Adrenal gland (tissue), 12 donors: ENCODE results near the gene MDP1. TPM values are rescaled to one million over a fixed set of nuclear protein-coding genes. Genes with fewer than 3 reads are reported as not detected.

Experiments
- DNase-seq, 7 donors: peaks; one replicate each; pipeline ENCODE4 v3.0.0-alpha.2; 2019 to 2020
- H3K27ac ChIP-seq, 5 donors: fragments of 200-600 bp; sonication (generic) in 4 of 5; 1 replicate in 3 of 5; 2 replicates in 2 of 5; pipeline versions ENCODE4 v1.5.1 to v1.8.0; 2016 to 2020; ENCODE audit warnings: mild to moderate bottlenecking in 1 of 5
- H3K27me3 ChIP-seq: fragments of 200-600 bp; 2 replicates; pipeline ENCODE4 v1.8.0; 2021
- H3K36me3 ChIP-seq, 2 donors: fragments of 200-600 bp; replicated peaks in 1 of 2; 1 replicate in 1 of 2; 2 replicates in 1 of 2; pipeline versions ENCODE4 v1.5.1 to v1.8.0; 2018 to 2022
- H3K4me1 ChIP-seq, 2 donors: fragments of 200-600 bp; replicated peaks in 1 of 2; 1 replicate in 1 of 2; 2 replicates in 1 of 2; pipeline versions ENCODE4 v1.5.1 to v1.8.0; 2018 to 2021
- H3K4me3 ChIP-seq, 4 donors: fragments of 200-600 bp; sonication (generic) in 3 of 4; one replicate each; pipeline ENCODE4 v1.5.1; 2016 to 2018
- H3K9me3 ChIP-seq, 3 donors: fragments of 200-600 bp; sonication (generic) in 1 of 3; replicated peaks in 1 of 3; 1 replicate in 2 of 3; 2 replicates in 1 of 3; pipeline versions ENCODE4 v1.5.1 to v1.8.0; 2016 to 2021
- POLR2A ChIP-seq, 2 donors: fragments of 450-650 bp; IDR thresholded peaks; one replicate each; pipeline ENCODE4 v1.6.1; 2017; ENCODE audit warnings: antibody characterized with exemption in 2 of 2, mild to moderate bottlenecking in 2 of 2, moderate library complexity in 1 of 2
- WGBS, 4 donors: extraction: QIAGEN DNeasy Blood & Tissue Kit in 2 of 4; methylation state at CpG; one replicate each; pipeline versions ENCODE4 v1.1.5 to v1.1.7; 2013 to 2017; 5-methylcytosine and 5-hydroxymethylcytosine counted together
- intact Hi-C, 2 donors: fragments of 100-400 bp; cut with DNase I; formaldehyde crosslinking; loops; one replicate each; pipeline versions ENCODE4 v1.14.1 to v1.15.0; 2022 to 2023
- polyA plus RNA-seq, 3 donors: library from polyadenylated mRNA; stranded (reverse); fragments of 200-250 nt in 2 of 3; fragments of 350-450 nt in 1 of 3; fragmentation: Illumina TruSeq in 1 of 3; extraction: RNeasy Lipid Tissue Mini Kit (QIAGEN cat#74804) in 1 of 3; gene quantifications; one replicate each; pipeline ENCODE4 v1.2.3, GENCODE V29; 2013 to 2014
- total RNA-seq, 9 donors: library from RNA; depleted of rRNA in 4 of 9; stranded (reverse); fragments of >200 nt in 4 of 9; fragments of 120-200 nt in 1 of 9; fragmentation: NEBNext Ultra II Directional in 1 of 9; extraction: Animal tissue kit (Norgen Biotek cat#: 25700) in 1 of 9; gene quantifications; one replicate each; pipeline versions ENCODE4 v1.1.0 to v1.2.4, GENCODE V29; 2013 to 2023
- TF ChIP-seq, protein P1 (sequence below), 6 experiments: fragments of 450-650 bp in 4 of 6; fragments of 200-600 bp in 2 of 6; sonication (generic) in 1 of 6; IDR thresholded peaks; 1 replicate in 5 of 6; 2 replicates in 1 of 6; pipeline versions ENCODE4 v1.5.1 to v1.8.0; 2016 to 2021; ENCODE audit warnings: antibody characterized with exemption in 6 of 6, mild to moderate bottlenecking in 2 of 6, moderate library complexity in 1 of 6
- donor health status: healthy with polysubstance abuse.
- donor health status: Bipolar disorder and iron deficiency.
- donor health status: DM: yes; HTN: yes; CAD: no.
- donor health status: DM: no; HTN: no; CAD: no.
- donor health status: DM: no; HTN: no; CAD: no.
- donor health status: DM: yes; HTN: yes; CAD: no.

MDP1 gene
- total and polyA plus RNA-seq, 12 donors = 20.3 to 53.7 (median 33.6) TPM

DNA sequence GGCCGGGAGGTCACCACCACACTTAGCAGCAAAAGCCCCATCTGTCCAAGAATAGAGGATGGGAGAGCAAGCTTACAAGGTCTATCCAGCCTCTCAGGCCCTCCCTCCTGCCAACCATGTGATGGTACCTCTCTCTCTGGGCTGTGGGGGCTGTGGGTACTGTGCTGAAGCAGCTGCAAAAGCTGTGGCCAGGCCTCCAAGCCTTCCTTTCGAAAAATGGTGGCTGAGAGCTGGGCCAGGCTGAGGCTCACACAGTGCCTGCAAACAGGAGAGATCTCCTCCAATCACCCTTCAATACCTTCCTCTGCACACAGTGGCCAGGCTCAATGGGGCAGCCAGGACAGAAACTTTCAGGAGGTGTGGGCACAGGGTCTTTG lies 28.3 kb downstream of the MDP1 start:
- WGBS, 4 donors = 69 to 90% (median 87%) methylated on average over 2 of the region's 2 CpGs
- DNase-seq = no peak

DNA sequence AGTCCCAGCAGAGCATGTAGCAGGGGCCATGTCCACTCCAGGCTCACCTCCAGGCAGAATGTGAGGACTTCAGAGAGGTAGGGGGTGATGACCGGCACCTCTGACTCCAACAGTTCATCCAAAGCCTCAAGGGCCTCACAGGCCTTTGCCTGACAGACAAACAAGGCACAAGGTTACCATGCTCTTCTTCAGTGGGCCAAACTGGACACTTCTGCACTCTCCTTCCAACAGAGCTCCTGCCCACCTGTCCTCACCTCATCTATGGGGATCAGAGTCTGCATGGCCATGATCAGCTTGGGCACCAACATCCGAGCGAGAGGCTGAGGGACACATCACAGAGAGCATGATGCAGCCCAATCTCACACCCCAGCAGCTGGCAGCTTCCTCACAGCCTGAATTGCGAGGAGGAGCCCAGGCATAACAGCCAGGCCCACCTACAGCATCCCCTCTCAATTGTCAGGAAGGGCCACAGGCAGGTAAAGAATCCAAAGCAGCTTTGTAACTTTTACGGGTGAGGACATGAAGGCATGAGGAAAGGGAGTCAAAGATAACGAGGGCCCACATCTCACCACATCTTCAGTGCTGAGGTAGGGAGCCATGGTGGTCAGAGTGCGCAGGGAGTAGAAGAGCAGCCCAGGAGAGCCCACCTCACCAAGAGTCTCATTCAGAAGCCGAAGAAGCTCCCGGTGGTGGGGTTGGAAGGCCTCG lies 28.9 kb downstream of the MDP1 start:
- TF ChIP-seq, protein P1, sequence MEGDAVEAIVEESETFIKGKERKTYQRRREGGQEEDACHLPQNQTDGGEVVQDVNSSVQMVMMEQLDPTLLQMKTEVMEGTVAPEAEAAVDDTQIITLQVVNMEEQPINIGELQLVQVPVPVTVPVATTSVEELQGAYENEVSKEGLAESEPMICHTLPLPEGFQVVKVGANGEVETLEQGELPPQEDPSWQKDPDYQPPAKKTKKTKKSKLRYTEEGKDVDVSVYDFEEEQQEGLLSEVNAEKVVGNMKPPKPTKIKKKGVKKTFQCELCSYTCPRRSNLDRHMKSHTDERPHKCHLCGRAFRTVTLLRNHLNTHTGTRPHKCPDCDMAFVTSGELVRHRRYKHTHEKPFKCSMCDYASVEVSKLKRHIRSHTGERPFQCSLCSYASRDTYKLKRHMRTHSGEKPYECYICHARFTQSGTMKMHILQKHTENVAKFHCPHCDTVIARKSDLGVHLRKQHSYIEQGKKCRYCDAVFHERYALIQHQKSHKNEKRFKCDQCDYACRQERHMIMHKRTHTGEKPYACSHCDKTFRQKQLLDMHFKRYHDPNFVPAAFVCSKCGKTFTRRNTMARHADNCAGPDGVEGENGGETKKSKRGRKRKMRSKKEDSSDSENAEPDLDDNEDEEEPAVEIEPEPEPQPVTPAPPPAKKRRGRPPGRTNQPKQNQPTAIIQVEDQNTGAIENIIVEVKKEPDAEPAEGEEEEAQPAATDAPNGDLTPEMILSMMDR (IDR thresholded peaks at IDR 0.05) = no peak
- TF ChIP-seq POLR2A (IDR thresholded peaks at IDR 0.05) = no peak
- WGBS, 4 donors = 90 to 95% (median 93%) methylated on average over 9 to 10 of the region's 10 CpGs
- DNase-seq = no peak
- no peaks in the 10 kb centered on the region for H3K9me3 ChIP-seq
- H3K36me3 ChIP-seq = peaks cover 0 to 65% of the 10 kb centered on the region in 2 donors
- intact Hi-C loops = no loop called here
- peaks cover 9 to 17% of the 10 kb centered on the region in 2 donors for H3K4me1 ChIP-seq
- no peak overlapping the region for H3K4me3 ChIP-seq
- no peak overlapping the region for H3K27ac ChIP-seq
- H3K27me3 ChIP-seq = no peaks in the 10 kb centered on the region

More for the DNA sequence above, 28.3 kb downstream of the MDP1 start:
- Histone ChIP-seq H3K9me3 (no peaks in the 10 kb centered on the region), H3K27ac (peak overlapping the region in 2 of 5 donors; percentile 80 to 88), H3K27me3 (no peaks in the 10 kb centered on the region), H3K4me3 (no peak overlapping the region), H3K36me3 (peaks cover 0 to 65% of the 10 kb centered on the region in 2 donors), H3K4me1 (peaks cover 9 to 17% of the 10 kb centered on the region in 2 donors)
- intact Hi-C loops = no loop called here
- no peak for TF ChIP-seq POLR2A (IDR thresholded peaks at IDR 0.05)
- TF ChIP-seq, protein P1 (IDR thresholded peaks at IDR 0.05) = no peak

DNA sequence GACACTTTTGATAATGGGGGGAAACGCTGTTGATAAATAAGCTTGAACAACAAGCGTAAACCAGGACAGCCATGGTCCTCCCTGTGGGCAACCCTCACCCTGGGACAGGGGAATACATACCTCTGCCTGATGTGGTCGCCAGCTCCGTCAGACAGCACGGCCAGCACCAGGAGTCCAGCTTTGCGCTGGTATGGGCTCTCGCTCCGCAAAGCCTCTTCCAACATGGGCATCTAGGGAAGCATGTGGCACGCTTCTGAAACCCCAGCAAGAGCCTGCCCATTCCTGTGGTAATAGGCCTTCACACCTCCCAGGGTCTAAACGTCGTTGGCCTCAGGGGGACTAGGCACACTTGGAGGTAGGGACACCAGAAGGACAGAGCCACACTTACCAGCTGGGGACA lies 30.1 kb downstream of the MDP1 start:
- WGBS, 4 donors = 87 to 91% (median 90%) methylated on average over 2 to 11 of the region's 11 CpGs

DNA sequence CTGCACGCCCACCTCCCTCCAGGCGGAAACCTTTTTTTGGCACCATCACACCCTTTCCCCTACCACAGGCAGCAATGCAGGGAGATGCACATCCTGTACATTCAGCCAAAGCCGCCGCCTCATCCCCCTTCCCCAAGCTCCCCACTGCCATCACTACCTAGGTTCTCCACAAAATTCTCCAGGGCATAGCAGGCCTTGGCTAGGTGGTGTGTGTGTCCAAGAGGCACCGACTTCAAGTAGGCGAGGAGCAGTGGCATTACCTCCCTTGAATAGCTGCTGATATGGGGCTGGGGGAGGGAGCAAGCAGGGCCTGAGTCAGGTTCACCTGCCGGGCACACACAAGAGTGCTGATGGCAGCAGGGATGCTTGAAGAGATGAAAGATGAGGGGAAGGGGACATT lies 30.8 kb downstream of the MDP1 start:
- DNase-seq = no peak
- peaks cover 16 to 29% of the 10 kb centered on the region in 2 donors for H3K4me1 ChIP-seq
- no peaks in the 10 kb centered on the region for H3K9me3 ChIP-seq
- no peaks in the 10 kb centered on the region for H3K27me3 ChIP-seq
- WGBS, 4 donors = 91 to 94% (median 93%) methylated on average over 5 to 7 of the region's 7 CpGs
- peaks cover 0 to 70% of the 10 kb centered on the region in 2 donors for H3K36me3 ChIP-seq
- no peak overlapping the region for H3K4me3 ChIP-seq
- H3K27ac ChIP-seq = no peak overlapping the region
- intact Hi-C loops = no loop called here
- TF ChIP-seq, protein P1 (IDR thresholded peaks at IDR 0.05) = no peak
- no peak for TF ChIP-seq POLR2A (IDR thresholded peaks at IDR 0.05)

More for the DNA sequence above, 30.1 kb downstream of the MDP1 start:
- peaks cover 0 to 68% of the 10 kb centered on the region in 2 donors for H3K36me3 ChIP-seq
- intact Hi-C loops = no loop called here
- H3K9me3 ChIP-seq = no peaks in the 10 kb centered on the region
- DNase-seq = no peak
- TF ChIP-seq, protein P1 (IDR thresholded peaks at IDR 0.05) = no peak
- TF ChIP-seq POLR2A (IDR thresholded peaks at IDR 0.05) = no peak
- no peaks in the 10 kb centered on the region for H3K27me3 ChIP-seq
- H3K27ac ChIP-seq = no peak overlapping the region
- peaks cover 9 to 22% of the 10 kb centered on the region in 2 donors for H3K4me1 ChIP-seq
- no peak overlapping the region for H3K4me3 ChIP-seq
